ENCODE measurements around the gene TMEM53.
A peak's percentile ranks its signal among the peaks of the same experiment; 100 is the strongest.
"Not testable (repeated sequence)": the region's sequence is repeated elsewhere in the genome, so short reads cannot be mapped to it uniquely, and the experiment has no call there.

TMEM53 gene

GRCh38 chr1:44672961-44673674, 1.2 kb downstream of the TMEM53 start:
- no peak for DNase-seq (ENCODE audit: low read depth in 2 of 2)

GRCh38 chr1:44672254-44672955, 1.9 kb downstream of the TMEM53 start:
- DNase-seq (ENCODE audit: low read depth in 2 of 2) = no peak

- no peak for DNase-seq (ENCODE audit: low read depth in 2 of 2)
These were observed 3.3 kb downstream of the TMEM53 start for GRCh38 chr1:44670751-44671640.

- DNase-seq (ENCODE audit: low read depth in 2 of 2) = not testable (repeated sequence)
These were observed 7.6 kb downstream of the TMEM53 start for GRCh38 chr1:44666719-44667118.

GRCh38 chr1:44664730-44665370, 9.4 kb downstream of the TMEM53 start:
- DNase-seq (ENCODE audit: low read depth in 2 of 2) = peak in 1 of 2 experiments; percentile 19

GRCh38 chr1:44663417-44663816, 10.9 kb downstream of the TMEM53 start:
- DNase-seq (ENCODE audit: low read depth in 2 of 2) = no peak

- DNase-seq (ENCODE audit: low read depth in 2 of 2) = no peak
These were observed 11.6 kb downstream of the TMEM53 start for GRCh38 chr1:44662683-44663030.

GRCh38 chr1:44661781-44662682, 12.2 kb downstream of the TMEM53 start:
- DNase-seq (ENCODE audit: low read depth in 2 of 2) = no peak

- no peak for DNase-seq (ENCODE audit: low read depth in 2 of 2)
These were observed 14.1 kb downstream of the TMEM53 start for GRCh38 chr1:44660176-44660575.

- DNase-seq (ENCODE audit: low read depth in 2 of 2) = no peak
These were observed 14.7 kb downstream of the TMEM53 start for GRCh38 chr1:44659566-44659965.

- DNase-seq (ENCODE audit: low read depth in 2 of 2) = no peak
These were observed 18.7 kb downstream of the TMEM53 start for GRCh38 chr1:44655609-44656008.

- DNase-seq (ENCODE audit: low read depth in 2 of 2) = no peak
These were observed 19.6 kb downstream of the TMEM53 start for GRCh38 chr1:44654621-44655187.

GRCh38 chr1:44653107-44653964, 20.9 kb downstream of the TMEM53 start:
- no peak for DNase-seq (ENCODE audit: low read depth in 2 of 2)

- DNase-seq (ENCODE audit: low read depth in 2 of 2) = peak; percentile 38 to 71
These were observed 21.7 kb downstream of the TMEM53 start for GRCh38 chr1:44652445-44653106.

GRCh38 chr1:44651069-44651468, 23.2 kb downstream of the TMEM53 start:
- no peak for DNase-seq (ENCODE audit: low read depth in 2 of 2)

GRCh38 chr1:44650159-44650831, 24.0 kb downstream of the TMEM53 start:
- no peak for DNase-seq (ENCODE audit: low read depth in 2 of 2)

- no peak for DNase-seq (ENCODE audit: low read depth in 2 of 2)
These were observed 24.5 kb downstream of the TMEM53 start for GRCh38 chr1:44649788-44650158.

GRCh38 chr1:44648529-44649250, 25.6 kb downstream of the TMEM53 start:
- no peak for DNase-seq (ENCODE audit: low read depth in 2 of 2)
